COLO668 (cell line): ENCODE measurements around the gene ZNF385C.

Experiments used
- DNase-seq: peaks from one replicate; lab custom pipeline; 2025; ENCODE audit not compliant: unreplicated experiment; lab: John Stamatoyannopoulos, UW

Gene ZNF385C

DNA sequence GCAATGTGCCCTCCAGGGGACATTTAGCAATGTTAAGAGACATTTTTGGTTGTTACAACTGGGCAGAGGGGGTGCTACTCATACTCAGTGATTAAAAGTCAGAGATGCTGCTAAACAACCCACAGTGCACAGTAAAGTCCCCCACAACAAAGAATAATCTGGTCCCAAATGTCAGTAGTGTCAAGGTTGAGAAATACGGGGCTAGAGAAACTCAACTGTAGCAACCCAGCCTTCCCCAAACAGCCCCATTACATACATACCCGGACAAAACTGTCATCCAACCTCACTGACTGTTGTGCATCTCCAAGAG is 101.5 kb downstream of the ZNF385C start:
- DNase-seq = no peak

DNA sequence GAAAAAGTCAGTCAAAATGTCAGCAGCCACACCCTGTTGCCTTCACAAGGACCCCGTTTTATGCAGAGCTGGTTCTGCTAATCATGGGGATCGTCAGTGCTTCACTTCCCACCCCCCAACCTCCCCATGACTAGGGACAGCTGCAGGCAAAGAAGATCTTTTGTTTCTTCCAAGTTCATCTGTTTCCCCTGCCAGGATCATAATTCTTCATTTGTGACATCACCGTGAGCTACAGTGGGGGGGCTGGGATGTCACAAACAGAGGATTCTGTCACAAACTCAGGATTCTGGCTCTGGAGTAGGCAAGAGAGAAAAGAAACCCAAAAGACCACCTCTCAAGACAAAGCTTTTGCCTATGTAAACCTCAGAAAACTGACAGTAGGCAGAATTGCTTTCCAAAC is 105.7 kb downstream of the ZNF385C start:
- no peak for DNase-seq

DNA sequence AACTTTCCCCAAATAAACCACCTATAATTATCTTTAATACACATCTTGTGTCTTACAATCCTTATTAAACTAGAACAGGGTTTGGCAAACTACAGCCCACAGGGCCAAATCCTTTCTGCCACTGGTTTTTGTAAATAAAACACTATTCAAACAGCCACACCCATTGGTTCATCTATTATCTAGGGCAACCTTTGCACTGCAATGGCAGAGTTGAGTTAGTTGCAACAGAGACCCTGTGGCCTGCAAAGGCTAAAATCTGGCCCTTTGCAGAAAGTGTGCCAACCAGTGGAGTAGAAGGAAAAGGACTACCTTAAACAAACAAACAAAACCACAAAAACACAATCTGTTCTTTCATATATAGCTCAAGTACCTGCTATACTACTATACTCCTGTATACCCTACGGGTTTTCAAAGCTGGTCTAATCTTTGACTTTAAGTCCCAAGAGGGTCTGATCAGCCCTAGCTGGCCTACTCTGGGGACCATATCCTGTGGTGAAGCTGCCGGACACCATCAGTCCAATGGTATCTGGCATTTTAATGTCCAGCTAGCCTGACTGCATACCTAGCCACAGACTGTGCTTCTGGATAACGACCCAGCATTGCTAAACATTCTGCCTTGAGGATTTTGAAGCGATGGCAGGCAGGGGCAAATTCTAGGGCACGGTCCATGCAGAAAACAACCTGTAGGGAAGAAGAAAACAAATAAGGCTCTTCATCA is 108.4 kb downstream of the ZNF385C start:
- peak; percentile 0 for DNase-seq

DNA sequence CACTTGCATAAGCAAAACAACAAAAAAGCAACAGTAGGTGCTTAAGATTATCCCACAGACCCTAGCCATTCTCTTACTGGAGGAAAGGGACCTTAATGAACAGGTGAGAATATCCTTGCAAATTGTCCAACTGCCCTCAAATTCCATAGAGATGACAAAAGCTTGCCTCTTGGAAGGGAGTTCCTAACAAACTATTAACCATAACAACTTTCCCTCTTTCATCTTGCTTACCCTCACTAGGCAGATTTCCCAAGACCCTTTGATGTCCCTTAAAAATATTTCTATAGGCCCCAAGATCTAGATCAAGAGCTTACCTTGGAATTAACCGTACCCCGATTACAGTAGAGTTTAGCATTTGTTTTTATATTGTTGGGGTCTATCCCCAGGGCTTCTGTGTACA is 109.9 kb downstream of the ZNF385C start:
- DNase-seq = no peak

DNA sequence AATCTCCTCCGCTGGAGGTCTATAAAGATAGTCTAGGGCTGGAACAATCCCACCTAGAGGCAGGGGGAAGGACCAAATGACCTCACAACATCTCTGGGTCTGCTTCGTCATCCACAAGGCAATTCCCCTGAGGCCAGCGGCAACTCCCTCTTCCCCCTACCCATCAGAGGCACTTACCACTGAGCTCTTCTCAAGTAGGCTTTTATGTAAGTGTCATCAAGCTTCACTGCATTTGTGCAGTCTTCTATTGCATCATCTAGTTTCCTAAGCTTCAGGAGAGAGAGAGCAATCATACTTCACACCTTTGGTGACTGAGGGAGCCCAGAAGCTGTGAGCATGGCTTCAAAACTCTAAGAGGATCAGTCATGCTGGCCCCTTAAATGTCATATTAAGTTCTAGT is 110.6 kb downstream of the ZNF385C start:
- no peak for DNase-seq

DNA sequence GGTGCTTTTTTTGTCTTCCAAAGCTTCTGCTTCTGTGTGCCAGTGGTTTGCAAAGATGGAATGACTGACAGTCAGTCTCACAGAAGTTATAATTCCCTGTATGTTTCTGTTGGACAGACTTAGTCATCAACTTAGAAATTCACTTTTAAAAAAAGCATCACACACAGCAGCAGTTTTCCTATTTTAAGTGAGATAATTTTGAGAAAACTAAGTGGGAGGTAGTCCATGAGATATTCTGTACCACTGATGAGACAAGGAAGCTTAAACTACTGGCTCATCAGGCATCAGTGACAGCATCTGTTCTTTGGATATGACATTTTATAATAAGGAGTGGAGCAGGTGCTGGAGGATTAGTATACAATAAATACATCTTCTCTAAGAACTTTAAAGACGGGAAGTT is 111.6 kb downstream of the ZNF385C start:
- no peak for DNase-seq

DNA sequence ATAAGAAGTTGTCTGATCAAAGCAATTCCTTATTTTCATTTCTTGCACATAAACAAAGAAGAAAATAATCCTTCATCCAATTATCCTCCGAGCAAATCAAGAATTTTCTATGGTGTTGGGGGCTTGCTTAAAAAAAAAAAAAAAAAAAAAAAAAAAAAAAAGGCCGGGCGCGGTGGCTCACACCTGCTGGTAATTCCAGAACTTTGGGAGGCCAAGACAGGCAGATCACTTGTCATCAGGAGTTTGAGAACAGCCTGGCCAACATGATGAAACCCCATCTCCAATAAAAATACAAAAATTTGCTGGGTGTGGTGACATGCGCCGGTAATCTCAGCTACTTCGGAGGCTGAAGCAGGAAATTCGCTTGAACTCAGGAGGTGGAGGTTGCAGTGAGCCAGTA is 112.4 kb downstream of the ZNF385C start:
- DNase-seq = no peak

DNA sequence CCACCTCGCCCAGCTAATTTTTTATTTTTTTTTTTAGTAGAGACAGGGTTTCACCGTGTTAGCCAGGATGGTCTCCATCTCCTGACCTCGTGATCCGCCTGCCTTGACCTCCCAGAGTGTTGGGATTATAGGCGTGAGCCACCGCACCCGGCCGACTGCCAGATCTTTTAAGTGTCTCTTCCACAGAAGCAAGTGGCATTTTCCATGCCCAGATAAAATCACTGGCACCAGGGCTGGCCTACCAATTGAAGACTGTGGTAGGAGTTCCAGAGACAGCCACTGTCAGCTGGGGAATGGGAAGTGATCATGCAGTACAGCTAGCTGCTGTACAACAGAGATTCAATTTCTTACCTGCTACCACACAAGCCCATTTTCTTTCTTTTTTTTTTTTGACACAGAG is 113.8 kb downstream of the ZNF385C start:
- DNase-seq = no peak

DNA sequence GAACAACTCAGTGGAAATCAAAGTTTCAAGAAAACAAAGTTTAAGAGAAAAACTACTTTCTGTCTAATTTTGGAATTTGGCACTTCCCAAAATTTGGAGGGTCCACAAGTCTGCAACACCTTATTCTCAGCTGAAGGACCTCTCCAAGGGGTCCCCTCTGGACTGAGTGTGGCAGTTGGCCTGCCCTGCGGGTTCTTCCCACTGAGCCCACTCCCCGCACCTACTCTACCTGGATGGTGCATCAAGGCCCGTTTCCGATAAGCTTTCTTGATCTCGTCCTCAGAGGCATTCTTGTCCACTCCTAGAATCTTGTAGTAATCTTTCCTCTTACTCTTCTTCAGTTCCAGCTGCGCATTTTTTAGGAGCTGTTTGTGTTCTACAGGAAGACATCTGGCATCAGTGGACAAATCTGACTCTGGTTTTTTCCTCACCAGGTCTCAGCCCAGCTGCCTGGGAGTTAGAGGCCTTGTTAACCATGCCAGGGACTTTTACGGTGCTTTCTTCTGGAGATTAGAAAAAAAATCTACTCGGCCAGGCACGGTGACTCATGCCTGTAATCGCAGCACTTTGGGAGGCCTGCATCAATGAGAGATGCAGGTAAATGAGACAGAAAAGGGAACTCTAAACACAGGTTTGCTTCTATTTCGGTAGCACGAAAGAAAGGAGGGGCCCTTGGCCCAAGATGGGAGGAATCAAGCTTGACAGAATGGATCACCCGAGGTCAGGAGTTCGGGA is 116.1 kb downstream of the ZNF385C start:
- DNase-seq = no peak

DNA sequence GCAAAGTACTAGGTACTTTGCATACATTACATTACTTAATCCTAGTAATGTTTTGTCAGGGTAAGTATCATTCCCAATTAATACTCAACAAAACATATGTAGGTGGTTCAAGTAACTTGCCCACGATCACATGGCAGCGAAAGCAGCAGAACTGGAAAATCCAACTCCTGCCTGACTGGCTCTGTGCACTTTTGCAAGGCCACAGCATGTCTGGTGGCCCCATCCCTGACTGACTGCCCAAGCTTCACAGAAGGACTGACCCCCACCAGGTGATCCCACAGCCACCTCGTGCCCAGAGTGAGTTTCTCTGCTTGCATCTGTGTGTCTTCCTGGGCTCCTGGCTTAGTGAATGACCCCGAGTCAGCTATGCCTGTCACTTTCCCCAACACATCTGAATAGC is 120.3 kb downstream of the ZNF385C start:
- DNase-seq = no peak

DNA sequence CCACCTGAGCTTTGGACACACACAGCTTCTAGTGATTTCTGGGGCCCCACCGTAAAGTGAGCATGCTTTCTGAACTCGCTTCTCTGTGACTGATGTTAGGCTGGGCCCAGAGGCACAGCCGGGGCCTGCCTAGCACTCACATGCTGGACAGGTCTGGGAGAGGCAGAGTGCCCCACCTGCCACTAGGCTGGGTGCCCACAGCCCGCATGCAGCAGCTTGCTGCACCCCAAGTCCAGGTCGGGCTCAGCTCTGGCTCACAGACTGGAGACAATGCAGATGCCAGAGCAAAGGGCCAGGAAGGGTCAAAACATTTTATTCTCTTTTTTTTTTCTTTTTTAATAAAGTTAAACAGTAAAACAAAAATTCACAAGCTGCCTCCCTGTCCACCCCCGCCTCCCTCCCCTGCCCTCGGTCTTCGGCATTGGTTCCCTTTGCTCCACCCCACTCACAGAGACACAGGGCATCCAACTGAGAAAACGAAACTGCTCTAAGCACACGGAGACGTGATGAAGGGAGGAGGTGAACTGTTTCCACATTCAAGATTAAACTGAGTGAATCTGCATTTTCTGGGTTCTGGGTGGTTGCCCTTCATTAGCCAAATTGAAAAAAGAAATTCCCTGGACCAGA is 122.0 kb downstream of the ZNF385C start:
- DNase-seq = no peak
